IMR-90 (cell line): Measurements from ENCODE around the gene KLHL29.

Experiments used
- BHLHE40 ChIP-seq: fragments of 150-350 bp; IDR thresholded peaks from 2 replicates; pipeline ENCODE4 v1.6.1; 2016; ENCODE audit warnings: mild to moderate bottlenecking, low read depth, low read length
- CEBPB ChIP-seq: IDR thresholded peaks from 2 replicates; pipeline ENCODE4 v1.6.1; 2012; ENCODE audit warnings: low read depth, low read length, improper control_type of control experiment
- CTCF ChIP-seq: conservative IDR thresholded peaks from 2 replicates; pipeline ENCODE4 v1.5.1; 2012; ENCODE audit warnings: mild to moderate bottlenecking, low read depth, low read length, improper control_type of control experiment
- FOS ChIP-seq: fragments of 150-350 bp; IDR thresholded peaks from 2 replicates; pipeline ENCODE4 v1.6.1; 2016; ENCODE audit warnings: low read depth, low read length
- MAFK ChIP-seq: IDR thresholded peaks from 2 replicates; pipeline ENCODE4 v1.6.1; 2012; ENCODE audit warnings: low read depth, low read length, improper control_type of control experiment
- MXI1 ChIP-seq: IDR thresholded peaks from 2 replicates; pipeline ENCODE4 v1.6.1; 2012; ENCODE audit warnings: low read depth, mild to moderate bottlenecking, low read length, moderate library complexity, borderline replicate concordance
- NFE2L2 ChIP-seq: fragments of 150-350 bp; IDR thresholded peaks from 2 replicates; pipeline ENCODE4 v1.6.1; 2016; ENCODE audit warnings: low read depth, mild to moderate bottlenecking, low read length
- POLR2A ChIP-seq: IDR thresholded peaks from 2 replicates; pipeline ENCODE4 v1.6.1; 2012; ENCODE audit warnings: mild to moderate bottlenecking, low read depth, low read length
- RAD21 ChIP-seq: IDR thresholded peaks from 2 replicates; pipeline ENCODE4 v1.6.1; 2012; ENCODE audit warnings: low read length, improper control_type of control experiment
- RCOR1 ChIP-seq: IDR thresholded peaks from 2 replicates; pipeline ENCODE4 v1.6.1; 2012; ENCODE audit warnings: mild to moderate bottlenecking, low read length, improper control_type of control experiment; ENCODE audit not compliant: insufficient replicate concordance
- RFX5 ChIP-seq: IDR thresholded peaks from 2 replicates; pipeline ENCODE4 v1.8.0; 2012; ENCODE audit warnings: low read depth, mild to moderate bottlenecking, low read length, moderate library complexity
- SMC3 ChIP-seq: fragments of 150-350 bp; IDR thresholded peaks from 2 replicates; pipeline ENCODE4 v1.6.1; 2016; ENCODE audit warnings: low read depth, mild to moderate bottlenecking, antibody characterized with exemption, low read length, moderate library complexity
- TF ChIP-seq, protein P1 (sequence below): fragments of 150-350 bp; IDR thresholded peaks from 2 replicates; pipeline ENCODE4 v1.6.1; 2016; ENCODE audit warnings: low read depth, mild to moderate bottlenecking, low read length, moderate library complexity, borderline replicate concordance
- TF ChIP-seq, protein P2 (sequence below): fragments of 150-350 bp; IDR thresholded peaks from 2 replicates; pipeline ENCODE4 v1.6.1; 2017; ENCODE audit warnings: mild to moderate bottlenecking, antibody characterized with exemption, low read length, low read depth

DNA sequence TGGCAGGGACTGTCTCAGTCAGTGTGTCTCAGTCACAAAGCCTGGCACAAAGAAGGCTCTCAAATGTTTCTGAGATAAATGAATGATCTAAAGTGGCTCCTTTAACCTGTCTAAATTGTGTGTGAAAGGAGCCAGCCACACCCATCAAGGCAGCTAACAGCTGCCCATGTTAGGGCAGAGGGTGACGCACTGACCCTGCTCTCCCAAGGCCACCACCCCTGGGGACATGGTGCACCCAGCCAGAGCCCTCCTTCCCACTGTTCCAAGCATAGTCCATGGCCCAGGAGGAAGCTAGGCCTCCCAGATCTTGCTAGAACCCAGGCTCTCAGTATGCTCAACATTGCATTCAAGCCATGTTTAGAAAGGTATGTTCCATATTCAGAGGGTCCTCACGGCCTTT, 100.3 kb downstream of the KLHL29 start:
- TF ChIP-seq RFX5: no peak
- TF ChIP-seq BHLHE40: no peak
- no peak for TF ChIP-seq POLR2A
- TF ChIP-seq CTCF: no peak
- TF ChIP-seq, protein P1, sequence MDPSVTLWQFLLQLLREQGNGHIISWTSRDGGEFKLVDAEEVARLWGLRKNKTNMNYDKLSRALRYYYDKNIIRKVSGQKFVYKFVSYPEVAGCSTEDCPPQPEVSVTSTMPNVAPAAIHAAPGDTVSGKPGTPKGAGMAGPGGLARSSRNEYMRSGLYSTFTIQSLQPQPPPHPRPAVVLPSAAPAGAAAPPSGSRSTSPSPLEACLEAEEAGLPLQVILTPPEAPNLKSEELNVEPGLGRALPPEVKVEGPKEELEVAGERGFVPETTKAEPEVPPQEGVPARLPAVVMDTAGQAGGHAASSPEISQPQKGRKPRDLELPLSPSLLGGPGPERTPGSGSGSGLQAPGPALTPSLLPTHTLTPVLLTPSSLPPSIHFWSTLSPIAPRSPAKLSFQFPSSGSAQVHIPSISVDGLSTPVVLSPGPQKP: no peak
- no peak for TF ChIP-seq RAD21
- TF ChIP-seq CEBPB: no peak
- TF ChIP-seq MAFK: no peak
- TF ChIP-seq RCOR1: no peak
- TF ChIP-seq, protein P2, sequence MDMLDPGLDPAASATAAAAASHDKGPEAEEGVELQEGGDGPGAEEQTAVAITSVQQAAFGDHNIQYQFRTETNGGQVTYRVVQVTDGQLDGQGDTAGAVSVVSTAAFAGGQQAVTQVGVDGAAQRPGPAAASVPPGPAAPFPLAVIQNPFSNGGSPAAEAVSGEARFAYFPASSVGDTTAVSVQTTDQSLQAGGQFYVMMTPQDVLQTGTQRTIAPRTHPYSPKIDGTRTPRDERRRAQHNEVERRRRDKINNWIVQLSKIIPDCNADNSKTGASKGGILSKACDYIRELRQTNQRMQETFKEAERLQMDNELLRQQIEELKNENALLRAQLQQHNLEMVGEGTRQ: no peak
- no peak for TF ChIP-seq FOS
- no peak for TF ChIP-seq MXI1
- TF ChIP-seq SMC3: no peak
- no peak for TF ChIP-seq NFE2L2
